Inflammatory macrophage treated with lipopolysaccharide for 4 hours (primary cell): ENCODE measurements around the gene MAST3.
"Not testable (repeated sequence)": the region's sequence is repeated elsewhere in the genome, so short reads cannot be mapped to it uniquely, and the experiment has no call there.

ENCODE experiments used
- DNase-seq: peaks from one replicate; pipeline ENCODE4 v3.0.0-alpha.2; 2020

The MAST3 gene

GRCh38 chr19:18141031-18141430 is 43.5 kb downstream of the MAST3 start:
- DNase-seq, result peak; percentile 37

GRCh38 chr19:18143902-18144301 is 46.3 kb downstream of the MAST3 start:
- DNase-seq, result no peak

GRCh38 chr19:18144361-18144760 is 46.8 kb downstream of the MAST3 start:
- no peak for DNase-seq

DNA sequence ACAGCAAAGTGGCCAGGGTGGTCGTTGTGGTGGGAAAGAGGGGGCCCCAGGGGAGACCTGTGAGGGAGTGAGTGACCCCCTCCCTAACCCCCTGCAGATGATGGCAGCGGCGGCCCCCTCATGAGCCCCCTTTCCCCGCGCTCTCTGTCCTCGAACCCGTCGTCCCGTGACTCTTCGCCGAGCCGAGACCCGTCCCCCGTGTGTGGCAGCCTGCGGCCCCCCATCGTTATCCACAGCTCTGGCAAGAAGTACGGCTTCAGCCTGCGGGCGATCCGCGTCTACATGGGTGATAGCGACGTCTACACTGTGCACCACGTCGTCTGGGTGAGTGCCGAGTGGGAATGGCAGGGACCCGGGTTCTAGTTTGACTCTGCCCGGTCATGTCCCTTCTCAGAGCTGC is 47.3 kb downstream of the MAST3 start:
- DNase-seq, result no peak

DNA sequence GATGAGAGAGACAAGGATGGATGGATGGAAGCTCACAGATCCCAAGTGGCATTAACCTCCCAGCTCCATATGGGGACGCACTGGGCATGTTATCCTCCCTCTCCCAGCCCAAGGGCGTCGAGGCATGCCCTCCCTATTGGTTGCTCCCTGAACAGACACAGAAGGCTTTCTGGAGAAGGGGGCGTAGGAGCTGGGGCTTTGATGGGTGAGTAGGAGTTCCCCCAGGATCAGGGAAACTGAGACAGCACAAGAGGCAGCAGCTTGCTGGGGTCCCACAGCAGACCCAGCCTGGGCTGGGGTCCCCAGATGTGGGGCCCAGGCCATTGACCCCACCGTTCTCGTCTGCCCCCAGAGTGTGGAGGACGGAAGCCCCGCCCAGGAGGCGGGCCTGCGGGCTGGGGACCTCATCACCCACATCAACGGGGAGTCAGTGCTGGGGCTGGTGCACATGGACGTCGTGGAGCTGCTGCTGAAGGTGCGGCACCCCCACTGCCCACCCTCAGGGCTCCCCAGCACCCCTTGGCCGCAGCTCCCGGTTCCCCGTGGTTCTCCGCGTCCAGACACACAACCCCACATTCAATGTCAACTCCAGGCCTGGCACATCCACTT is 47.9 kb downstream of the MAST3 start:
- no peak for DNase-seq

GRCh38 chr19:18147396-18147795 is 49.8 kb downstream of the MAST3 start:
- DNase-seq, result no peak

- DNase-seq, result no peak
These were observed 52.0 kb downstream of the MAST3 start for GRCh38 chr19:18149596-18149975.

DNA sequence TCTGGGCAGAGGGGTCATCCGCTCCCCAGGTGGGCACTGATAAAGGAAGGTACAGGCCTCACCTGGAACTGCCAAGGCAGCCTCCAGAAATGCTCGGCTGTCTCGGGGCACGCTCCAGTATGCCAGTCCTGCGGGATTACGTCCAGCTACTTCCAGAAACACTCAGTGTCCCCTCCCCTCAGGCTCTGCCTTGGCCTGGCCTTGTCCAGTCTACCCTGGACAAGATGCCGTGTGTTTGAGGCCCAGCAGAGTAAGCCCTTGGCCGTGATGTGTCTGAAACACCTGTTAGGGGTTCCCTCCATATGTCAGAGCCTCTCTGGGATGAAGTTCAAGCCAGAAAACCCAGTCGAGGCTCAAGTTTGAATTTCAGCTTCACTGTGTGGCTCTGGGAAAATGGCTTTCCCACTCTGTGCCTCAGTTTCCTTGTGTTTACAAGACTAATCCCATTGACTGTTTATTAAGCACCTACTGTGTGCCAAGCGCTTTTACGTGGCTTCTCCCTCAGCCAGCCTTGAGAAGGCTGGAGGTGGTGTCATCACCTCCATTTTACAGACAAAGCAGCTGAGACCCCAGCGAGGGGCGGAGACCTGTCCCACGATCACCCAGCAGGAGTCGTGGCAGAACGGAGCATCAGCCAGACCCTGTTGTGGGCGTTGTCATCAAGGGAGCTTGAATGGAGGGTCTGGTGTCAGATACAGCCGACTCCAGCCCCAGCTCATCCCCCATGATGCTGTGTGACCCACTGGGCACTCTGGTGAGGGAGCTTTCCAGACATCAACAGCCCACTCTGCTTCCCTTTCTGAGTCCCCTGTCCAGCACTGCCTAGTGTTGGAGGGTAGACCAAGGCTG is 53.4 kb downstream of the MAST3 start:
- DNase-seq, result no peak

DNA sequence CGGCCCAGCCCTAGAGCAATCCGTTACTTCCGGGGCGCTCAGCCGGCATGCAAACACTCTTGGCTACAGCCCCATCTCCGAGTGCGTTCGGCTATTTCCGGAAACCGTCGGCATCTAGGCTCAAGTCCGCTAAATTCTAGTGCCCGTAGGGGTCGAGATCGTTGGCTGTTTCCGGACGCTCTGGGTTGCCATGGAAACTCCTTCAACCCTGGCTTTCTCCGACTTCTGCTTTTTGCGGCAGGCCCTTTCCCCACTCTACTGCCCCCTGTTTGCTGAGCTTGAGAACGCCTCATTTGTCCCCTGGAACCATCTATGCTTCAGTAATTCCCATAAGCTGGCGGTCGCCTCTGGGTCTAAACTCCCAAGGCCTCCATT is 54.9 kb downstream of the MAST3 start:
- peak; percentile 100 for DNase-seq

- peak; percentile 100 for DNase-seq
These were observed 55.4 kb downstream of the MAST3 start, which contains the start of gene PIK3R2 for GRCh38 chr19:18152817-18153555. Gene PIK3R2, plus strand, starts transcription at chr19:18153163. Its CDS starts 2,717 bp downstream, at chr19:18155880.

DNA sequence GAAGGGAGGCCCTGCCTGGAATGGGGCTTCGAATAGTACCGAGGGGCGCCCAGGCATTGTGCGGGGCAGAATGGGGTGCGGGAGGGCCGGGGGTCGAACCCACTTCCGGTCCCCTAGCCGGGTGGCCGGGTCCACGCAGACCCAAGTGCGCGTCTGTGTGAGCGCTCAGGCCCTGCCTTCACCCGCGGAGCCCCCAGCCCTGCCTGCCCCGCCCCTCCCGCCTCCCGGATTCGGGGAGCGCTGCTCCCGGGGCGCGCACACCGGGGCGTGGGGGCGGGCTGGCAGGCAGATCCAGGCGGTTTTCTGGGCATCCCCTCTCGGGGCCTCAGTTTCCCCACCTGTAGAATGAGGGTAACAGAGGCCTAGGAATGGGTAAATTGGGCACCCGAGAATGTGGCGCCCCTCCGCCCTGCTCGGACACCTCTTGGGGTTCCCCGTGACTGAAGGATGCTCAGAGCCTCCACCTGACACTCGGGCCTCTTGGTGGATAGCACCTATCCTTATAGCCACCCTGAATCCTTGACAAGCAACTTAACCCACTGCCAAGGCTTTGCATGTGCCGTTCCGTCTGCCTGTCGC is 56.1 kb downstream of the MAST3 start:
- DNase-seq, result no peak

- DNase-seq, result no peak
These were observed 57.8 kb downstream of the MAST3 start for GRCh38 chr19:18155095-18156087.

DNA sequence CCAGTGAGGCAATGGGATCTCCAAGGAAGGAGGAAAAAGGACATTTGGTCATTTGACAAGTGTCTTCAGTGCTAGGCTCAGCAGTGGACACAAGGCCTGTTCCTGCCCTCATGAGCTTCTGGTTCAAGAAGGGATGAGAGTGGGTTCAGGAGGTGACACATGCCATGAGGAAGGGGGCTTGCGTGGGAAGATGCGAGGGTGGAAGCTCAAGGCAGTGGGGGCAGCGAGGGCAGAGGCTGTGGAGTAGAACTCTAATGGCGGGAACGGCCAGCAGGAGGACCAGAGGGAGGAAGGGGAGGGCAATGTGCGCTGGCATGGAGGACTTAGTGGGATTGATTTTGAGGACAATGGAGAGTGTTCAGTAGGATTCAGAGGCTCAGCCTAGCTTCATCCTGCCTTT is 58.7 kb downstream of the MAST3 start:
- no peak for DNase-seq

GRCh38 chr19:18156841-18157464 is 59.4 kb downstream of the MAST3 start:
- no peak for DNase-seq

DNA sequence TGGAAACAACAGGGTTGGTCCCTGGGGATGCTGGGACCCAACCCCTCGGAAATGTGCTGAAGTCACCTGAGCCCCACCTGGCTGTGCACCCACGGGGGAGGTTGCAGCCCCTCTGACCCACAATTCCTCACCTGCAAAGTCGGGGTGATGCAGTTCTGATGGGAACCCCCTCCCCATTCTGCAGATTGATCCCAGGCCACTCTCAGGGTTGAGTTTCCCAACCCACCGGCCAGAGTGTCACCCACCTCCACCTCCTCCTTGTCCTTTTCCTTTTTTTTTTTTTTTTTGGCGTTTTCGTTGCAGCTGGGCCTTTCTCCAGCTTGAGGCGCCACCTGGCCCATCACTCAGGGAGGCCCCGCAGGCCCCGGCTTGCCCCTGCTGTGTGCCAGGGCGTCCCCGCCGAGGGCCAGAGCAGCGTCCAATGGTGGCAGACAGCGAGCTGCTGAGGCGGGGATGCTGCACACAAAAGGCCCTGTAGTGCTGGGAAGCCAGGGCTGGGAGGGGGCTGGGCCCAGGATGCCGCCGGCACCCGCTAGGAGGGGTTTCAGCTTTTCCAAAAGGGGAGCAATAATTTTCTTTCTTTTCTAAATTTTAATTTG is 60.0 kb downstream of the MAST3 start:
- DNase-seq, result no peak

GRCh38 chr19:18158467-18158866 is 60.9 kb downstream of the MAST3 start:
- no peak for DNase-seq

DNA sequence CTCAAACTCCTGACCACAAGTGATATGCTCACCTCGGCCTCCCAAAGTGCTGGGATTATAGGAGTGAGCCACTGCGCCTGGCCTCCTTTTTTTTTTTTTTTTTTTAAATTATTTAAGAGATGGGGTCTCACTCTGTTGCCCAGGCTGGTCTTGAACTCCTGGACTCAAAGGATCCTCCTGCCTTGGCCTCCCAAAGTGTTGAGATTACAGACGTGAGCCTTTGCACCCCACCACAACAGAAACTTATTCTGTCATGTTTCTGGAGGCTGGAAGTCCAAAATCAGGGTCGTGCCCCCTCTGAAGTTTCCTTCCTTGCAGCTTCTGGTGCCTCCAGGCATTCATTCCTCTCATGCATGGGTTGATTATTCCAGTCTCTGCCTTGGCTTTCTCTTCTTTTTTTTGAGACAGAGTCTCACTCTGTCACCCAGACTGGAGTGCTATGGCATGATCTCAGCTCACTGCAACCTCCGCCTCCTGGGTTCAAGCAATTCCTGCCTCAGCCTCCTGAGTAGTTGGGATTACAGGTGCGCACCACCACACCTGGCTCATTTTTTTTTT is 61.6 kb downstream of the MAST3 start:
- not testable (repeated sequence) for DNase-seq

GRCh38 chr19:18159810-18160209 is 62.2 kb downstream of the MAST3 start:
- no peak for DNase-seq

GRCh38 chr19:18160493-18160970 is 63.0 kb downstream of the MAST3 start:
- DNase-seq, result no peak

GRCh38 chr19:18160971-18161635 is 63.5 kb downstream of the MAST3 start:
- DNase-seq, result peak; percentile 63
